ENCODE measurements around the gene CDK15.

DNA sequence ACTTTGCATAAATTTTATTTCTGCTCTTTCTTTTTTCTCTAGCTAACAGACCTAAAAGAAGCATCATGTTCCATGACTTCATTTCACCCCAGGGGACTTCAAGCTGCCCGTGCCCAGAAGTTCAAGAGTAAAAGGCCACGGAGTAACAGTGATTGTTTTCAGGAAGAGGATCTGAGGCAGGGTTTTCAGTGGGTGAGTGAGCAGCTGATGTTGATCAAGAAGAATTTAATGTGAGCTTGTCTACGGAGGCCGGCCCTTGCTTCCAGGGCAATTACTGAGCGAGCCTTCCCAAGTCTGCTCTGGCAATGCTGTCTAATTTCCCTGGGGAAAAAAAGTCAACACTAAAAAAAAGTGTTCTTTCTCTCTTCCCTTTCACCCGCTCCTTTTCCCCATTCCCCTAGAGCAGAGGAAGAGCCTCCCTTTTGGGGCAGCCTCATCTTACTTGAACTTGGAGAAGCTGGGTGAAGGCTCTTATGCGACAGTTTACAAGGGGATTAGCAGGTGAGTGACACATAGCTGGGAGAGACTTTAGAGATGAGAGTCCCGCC, 1.2 kb downstream of the CDK15 start:
- no peak for TF ChIP-seq POLR2A (IDR thresholded peaks at IDR 0.05)
- TF ChIP-seq, protein P1, sequence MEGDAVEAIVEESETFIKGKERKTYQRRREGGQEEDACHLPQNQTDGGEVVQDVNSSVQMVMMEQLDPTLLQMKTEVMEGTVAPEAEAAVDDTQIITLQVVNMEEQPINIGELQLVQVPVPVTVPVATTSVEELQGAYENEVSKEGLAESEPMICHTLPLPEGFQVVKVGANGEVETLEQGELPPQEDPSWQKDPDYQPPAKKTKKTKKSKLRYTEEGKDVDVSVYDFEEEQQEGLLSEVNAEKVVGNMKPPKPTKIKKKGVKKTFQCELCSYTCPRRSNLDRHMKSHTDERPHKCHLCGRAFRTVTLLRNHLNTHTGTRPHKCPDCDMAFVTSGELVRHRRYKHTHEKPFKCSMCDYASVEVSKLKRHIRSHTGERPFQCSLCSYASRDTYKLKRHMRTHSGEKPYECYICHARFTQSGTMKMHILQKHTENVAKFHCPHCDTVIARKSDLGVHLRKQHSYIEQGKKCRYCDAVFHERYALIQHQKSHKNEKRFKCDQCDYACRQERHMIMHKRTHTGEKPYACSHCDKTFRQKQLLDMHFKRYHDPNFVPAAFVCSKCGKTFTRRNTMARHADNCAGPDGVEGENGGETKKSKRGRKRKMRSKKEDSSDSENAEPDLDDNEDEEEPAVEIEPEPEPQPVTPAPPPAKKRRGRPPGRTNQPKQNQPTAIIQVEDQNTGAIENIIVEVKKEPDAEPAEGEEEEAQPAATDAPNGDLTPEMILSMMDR (IDR thresholded peaks at IDR 0.05), result no peak

Data from right lobe of liver (tissue), 4 donors.